ENCODE results near the gene ST6GALNAC3.

Gene ST6GALNAC3

GRCh38 chr1:76262601-76263000 lies 188.1 kb downstream of the ST6GALNAC3 start:
- Histone ChIP-seq H3K27me3 (replicated peaks; ENCODE audit: insufficient read depth, low read length) (no peaks in the 10 kb centered on the region), H3K4me2 (ENCODE audit: low read depth, low read length) (no peak overlapping the region), H3K4me3 (ENCODE audit: low read length) (no peak overlapping the region), H3K9me2 (replicated peaks; ENCODE audit: insufficient read depth, low read length) (no peaks in the 10 kb centered on the region), H2AFZ (ENCODE audit: low read length) (no peak overlapping the region), H3F3A (ENCODE audit: insufficient read depth, low read length) (no peaks in the 10 kb centered on the region), H3K27ac (ENCODE audit: low read length) (no peak overlapping the region), H3K9me3 (replicated peaks; ENCODE audit: insufficient read depth, low read length) (no peaks in the 10 kb centered on the region), H3K79me2 (ENCODE audit: low read length) (no peaks in the 10 kb centered on the region), H4K20me1 (ENCODE audit: insufficient read depth, low read length) (no peaks in the 10 kb centered on the region), H3K4me1 (ENCODE audit: low read length) (no peaks in the 10 kb centered on the region), H3K36me3 (replicated peaks; ENCODE audit: insufficient read depth, low read length) (no peaks in the 10 kb centered on the region), H3K9ac (ENCODE audit: low read length) (no peak overlapping the region)
- DNase-seq: no peak
- TF ChIP-seq EZH2phosphoT487 (IDR thresholded peaks at IDR 0.05; ENCODE audit: low read length) (no peak), CTCF (IDR thresholded peaks at IDR 0.05; ENCODE audit: low read length) (no peak), EZH2 (optimal IDR thresholded peaks at IDR 0.05; ENCODE audit: low read depth, low read length) (no peak)

- peaks cover 10% of the 10 kb centered on the region for H3K4me1 ChIP-seq (ENCODE audit: low read length)
- H2AFZ ChIP-seq (ENCODE audit: low read length): no peak overlapping the region
- DNase-seq: no peak
- no peaks in the 10 kb centered on the region for H3K9me3 ChIP-seq (replicated peaks; ENCODE audit: insufficient read depth, low read length)
- H4K20me1 ChIP-seq (ENCODE audit: insufficient read depth, low read length): no peaks in the 10 kb centered on the region
- no peak overlapping the region for H3K4me2 ChIP-seq (ENCODE audit: low read depth, low read length)
- H3K9me2 ChIP-seq (replicated peaks; ENCODE audit: insufficient read depth, low read length): no peaks in the 10 kb centered on the region
- H3K4me3 ChIP-seq (ENCODE audit: low read length): no peak overlapping the region
- TF ChIP-seq EZH2 (optimal IDR thresholded peaks at IDR 0.05; ENCODE audit: low read depth, low read length) (no peak), EZH2phosphoT487 (IDR thresholded peaks at IDR 0.05; ENCODE audit: low read length) (no peak), CTCF (IDR thresholded peaks at IDR 0.05; ENCODE audit: low read length) (no peak)
- no peaks in the 10 kb centered on the region for H3K27me3 ChIP-seq (replicated peaks; ENCODE audit: insufficient read depth, low read length)
- no peak overlapping the region for H3K9ac ChIP-seq (ENCODE audit: low read length)
- H3F3A ChIP-seq (ENCODE audit: insufficient read depth, low read length): 0 out of 2 replicates have a peak, but pooled peaks cover 4% of the 10 kb centered on the region
- H3K36me3 ChIP-seq (replicated peaks; ENCODE audit: insufficient read depth, low read length): no peaks in the 10 kb centered on the region
- no peak overlapping the region for H3K27ac ChIP-seq (ENCODE audit: low read length)
- H3K79me2 ChIP-seq (ENCODE audit: low read length): no peaks in the 10 kb centered on the region
Measured at GRCh38 chr1:76264642-76265041, 190.1 kb downstream of the ST6GALNAC3 start.

- H3K27me3 ChIP-seq (replicated peaks; ENCODE audit: insufficient read depth, low read length): no peaks in the 10 kb centered on the region
- no peaks in the 10 kb centered on the region for H3K36me3 ChIP-seq (replicated peaks; ENCODE audit: insufficient read depth, low read length)
- no peak for DNase-seq
- peaks cover 14% of the 10 kb centered on the region; the same call in 1 of the 2 replicates for H3F3A ChIP-seq (ENCODE audit: insufficient read depth, low read length)
- no peak for TF ChIP-seq EZH2 (optimal IDR thresholded peaks at IDR 0.05; ENCODE audit: low read depth, low read length)
- TF ChIP-seq CTCF (IDR thresholded peaks at IDR 0.05; ENCODE audit: low read length): no peak
- no peak for TF ChIP-seq EZH2phosphoT487 (IDR thresholded peaks at IDR 0.05; ENCODE audit: low read length)
- no peaks in the 10 kb centered on the region for H4K20me1 ChIP-seq (ENCODE audit: insufficient read depth, low read length)
- H3K27ac ChIP-seq (ENCODE audit: low read length): no peak overlapping the region
- peaks cover 18% of the 10 kb centered on the region for H3K4me1 ChIP-seq (ENCODE audit: low read length)
- no peak overlapping the region for H2AFZ ChIP-seq (ENCODE audit: low read length)
- H3K9ac ChIP-seq (ENCODE audit: low read length): no peak overlapping the region
- no peak overlapping the region for H3K4me2 ChIP-seq (ENCODE audit: low read depth, low read length)
- H3K79me2 ChIP-seq (ENCODE audit: low read length): no peaks in the 10 kb centered on the region
- H3K9me3 ChIP-seq (replicated peaks; ENCODE audit: insufficient read depth, low read length): no peaks in the 10 kb centered on the region
- no peak overlapping the region for H3K4me3 ChIP-seq (ENCODE audit: low read length)
- H3K9me2 ChIP-seq (replicated peaks; ENCODE audit: insufficient read depth, low read length): no peaks in the 10 kb centered on the region
Measured at GRCh38 chr1:76266762-76267161, 192.2 kb downstream of the ST6GALNAC3 start.

All from MM.1S (cell line).